PC-9 (cell line): Measurements from ENCODE around the gene CDH1.

Source experiments
- CTCF ChIP-seq: fragments of 200-600 bp; sonication (generic); conservative IDR thresholded peaks from 2 replicates; pipeline ENCODE4 v1.6.1; 2017; ENCODE audit warnings: mixed run types, antibody characterized with exemption, mild to moderate bottlenecking, moderate library complexity
- EZH2 ChIP-seq: fragments of 200-600 bp; sonication (generic); IDR thresholded peaks from 2 replicates; pipeline ENCODE4 v1.8.0; 2017; ENCODE audit warnings: antibody characterized with exemption, low read depth

GRCh38 chr16:68750193-68750695, 13.2 kb downstream of the CDH1 start:
- no peak for TF ChIP-seq CTCF
- TF ChIP-seq EZH2 = no peak
